OCI-LY3 (cell line): ENCODE data around the gene RPGRIP1.

Source experiments
- H2AFZ ChIP-seq: fragments of 200-600, 300-600 bp; shearing (Covaris generic); 2 replicates; pipeline ENCODE4 v1.6.0; 2014; ENCODE audit warnings: antibody characterized with exemption, low read depth, low read length
- H3K27ac ChIP-seq: fragments of 200-600, 300-600 bp; sonication (generic); 2 replicates; pipeline ENCODE4 v1.5.1; 2014; ENCODE audit warnings: mild to moderate bottlenecking, low read length, moderate library complexity, mixed read lengths
- H3K27me3 ChIP-seq: fragments of 200-600, 300-600 bp; sonication (generic); 2 replicates; pipeline ENCODE4 v1.6.1; 2014; ENCODE audit warnings: low read depth, low read length, mixed read lengths
- H3K36me3 ChIP-seq: fragments of 200-600, 300-600 bp; sonication (generic); replicated peaks from 2 replicates; pipeline ENCODE3; 2014; ENCODE audit warnings: low read depth, low read length, mixed read lengths
- H3K4me1 ChIP-seq: fragments of 300-600, 200-600 bp; sonication (generic); 2 replicates; pipeline ENCODE4 v1.6.1; 2014; ENCODE audit warnings: low read length, mixed read lengths
- H3K4me2 ChIP-seq: fragments of 200-600, 300-600 bp; sonication (generic); 2 replicates; pipeline ENCODE4 v1.6.1; 2014; ENCODE audit warnings: low read length, mixed read lengths
- H3K4me3 ChIP-seq: fragments of 300-600, 200-600 bp; sonication (generic); 2 replicates; pipeline ENCODE4 v1.5.1; 2014; ENCODE audit warnings: antibody characterized with exemption, mild to moderate bottlenecking, low read length, moderate library complexity
- H3K79me2 ChIP-seq: fragments of 300-600, 200-600 bp; shearing (Covaris generic); 2 replicates; pipeline ENCODE4 v1.6.1; 2014; ENCODE audit warnings: mild to moderate bottlenecking, low read length, mixed read lengths
- H3K9ac ChIP-seq: fragments of 300-600, 200-600 bp; shearing (Covaris generic); 2 replicates; pipeline ENCODE4 v1.6.0; 2014; ENCODE audit warnings: mild to moderate bottlenecking, low read length, moderate library complexity
- H3K9me3 ChIP-seq: fragments of 200-600, 300-600 bp; shearing (Covaris generic); 2 replicates; pipeline ENCODE4 v1.6.1; 2014; ENCODE audit warnings: low read length, mixed read lengths; ENCODE audit not compliant: insufficient read depth
- H4K20me1 ChIP-seq: fragments of 200-600, 300-600 bp; sonication (generic); 2 replicates; pipeline ENCODE4 v1.6.1; 2016; ENCODE audit warnings: low read length, mixed read lengths; ENCODE audit not compliant: insufficient read depth
- EZH2phosphoT487 ChIP-seq: fragments of 200-600 bp; shearing (Covaris generic); IDR thresholded peaks from 2 replicates; pipeline ENCODE4 v1.6.1; 2018; ENCODE audit warnings: antibody characterized with exemption, mixed run types, low read depth
- TF ChIP-seq, protein P1 (sequence below): fragments of 200-600, 300-600 bp; sonication (generic); IDR thresholded peaks from 2 replicates; pipeline ENCODE4 v1.5.1; 2014; ENCODE audit warnings: antibody characterized with exemption, low read length, low read depth

The RPGRIP1 gene

DNA sequence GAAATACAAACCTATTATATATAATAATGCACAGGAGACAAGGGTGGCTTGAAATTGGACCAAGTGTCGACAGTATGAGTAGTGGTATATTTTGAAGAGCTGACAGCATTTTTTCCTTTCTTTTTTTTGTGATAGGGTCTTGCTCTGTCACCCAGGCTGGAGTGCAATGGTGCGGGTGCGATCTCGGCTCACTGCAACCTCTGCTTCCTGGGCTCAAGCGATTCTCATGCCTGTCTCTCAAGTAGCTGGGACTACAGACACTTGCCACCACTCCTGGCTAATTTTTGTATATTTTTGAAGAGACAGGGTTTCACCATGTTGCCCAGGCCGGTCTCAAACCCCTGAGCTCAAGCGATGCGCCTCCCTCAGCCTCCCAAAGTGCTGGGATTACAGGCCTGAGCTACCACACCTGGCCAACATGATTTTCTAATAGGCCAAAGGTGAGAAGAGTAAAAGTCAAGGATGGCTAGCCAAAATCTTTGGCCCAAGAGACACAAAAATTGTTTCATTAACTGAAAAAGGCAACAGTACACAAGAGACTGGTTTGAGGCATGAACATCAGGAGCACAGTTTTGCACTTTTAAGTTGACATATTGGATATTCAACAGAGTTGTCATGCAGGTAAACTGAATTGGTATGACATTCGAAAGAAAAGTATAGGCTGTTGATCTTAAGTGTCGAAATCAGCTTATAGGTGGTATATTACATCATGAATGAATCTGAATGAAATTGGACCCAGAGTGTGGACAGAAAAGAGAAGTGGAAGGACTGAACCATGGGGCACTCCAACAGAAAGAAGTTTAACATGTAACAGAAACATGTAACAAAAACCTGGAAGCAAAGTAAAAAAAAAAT is 23.1 kb upstream of the RPGRIP1 start:
- H4K20me1 ChIP-seq, result peaks cover 96% of the 10 kb centered on the region
- no peak overlapping the region for H3K27ac ChIP-seq
- H3K4me3 ChIP-seq, result no peak overlapping the region
- no peak overlapping the region for H2AFZ ChIP-seq
- H3K9me3 ChIP-seq, result no peaks in the 10 kb centered on the region
- no peaks in the 10 kb centered on the region for H3K27me3 ChIP-seq
- no peak overlapping the region for H3K4me2 ChIP-seq
- H3K4me1 ChIP-seq, result peaks cover 18% of the 10 kb centered on the region
- TF ChIP-seq, protein P1, sequence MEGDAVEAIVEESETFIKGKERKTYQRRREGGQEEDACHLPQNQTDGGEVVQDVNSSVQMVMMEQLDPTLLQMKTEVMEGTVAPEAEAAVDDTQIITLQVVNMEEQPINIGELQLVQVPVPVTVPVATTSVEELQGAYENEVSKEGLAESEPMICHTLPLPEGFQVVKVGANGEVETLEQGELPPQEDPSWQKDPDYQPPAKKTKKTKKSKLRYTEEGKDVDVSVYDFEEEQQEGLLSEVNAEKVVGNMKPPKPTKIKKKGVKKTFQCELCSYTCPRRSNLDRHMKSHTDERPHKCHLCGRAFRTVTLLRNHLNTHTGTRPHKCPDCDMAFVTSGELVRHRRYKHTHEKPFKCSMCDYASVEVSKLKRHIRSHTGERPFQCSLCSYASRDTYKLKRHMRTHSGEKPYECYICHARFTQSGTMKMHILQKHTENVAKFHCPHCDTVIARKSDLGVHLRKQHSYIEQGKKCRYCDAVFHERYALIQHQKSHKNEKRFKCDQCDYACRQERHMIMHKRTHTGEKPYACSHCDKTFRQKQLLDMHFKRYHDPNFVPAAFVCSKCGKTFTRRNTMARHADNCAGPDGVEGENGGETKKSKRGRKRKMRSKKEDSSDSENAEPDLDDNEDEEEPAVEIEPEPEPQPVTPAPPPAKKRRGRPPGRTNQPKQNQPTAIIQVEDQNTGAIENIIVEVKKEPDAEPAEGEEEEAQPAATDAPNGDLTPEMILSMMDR, result no peak
- TF ChIP-seq EZH2phosphoT487, result no peak
- H3K9ac ChIP-seq, result no peak overlapping the region
- H3K36me3 ChIP-seq, result peaks cover 67% of the 10 kb centered on the region
- peaks cover 100% of the 10 kb centered on the region for H3K79me2 ChIP-seq

DNA sequence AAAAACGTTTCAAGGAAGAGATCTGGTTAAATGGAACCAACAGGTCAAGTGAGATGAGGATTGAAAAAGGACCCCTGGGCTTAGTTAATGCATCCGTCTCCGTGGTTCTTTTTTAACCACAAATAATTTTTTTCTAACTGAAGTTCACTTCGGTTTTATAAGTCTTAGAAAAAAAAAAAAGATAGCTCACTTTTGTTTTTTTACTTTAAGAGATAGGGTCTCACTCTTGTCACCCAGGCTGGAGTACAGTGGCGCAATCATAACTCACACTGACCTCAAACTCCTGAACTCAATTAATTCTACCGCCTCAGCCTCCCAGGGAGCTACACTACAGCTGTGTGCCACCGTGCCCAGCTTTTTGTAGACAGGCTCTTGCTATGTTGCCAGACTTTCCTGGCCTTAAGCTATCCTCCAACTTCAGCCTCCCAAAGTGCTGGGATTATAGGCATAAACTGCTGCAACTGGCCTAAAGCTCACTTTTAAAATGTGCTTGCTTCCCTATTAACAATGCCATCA is 22.4 kb upstream of the RPGRIP1 start:
- Histone ChIP-seq H3K9me3 (no peaks in the 10 kb centered on the region), H3K9ac (no peak overlapping the region), H2AFZ (no peak overlapping the region), H4K20me1 (peaks cover 96% of the 10 kb centered on the region), H3K36me3 (peaks cover 67% of the 10 kb centered on the region), H3K4me2 (no peak overlapping the region), H3K27me3 (no peaks in the 10 kb centered on the region), H3K27ac (no peak overlapping the region), H3K79me2 (peaks cover 100% of the 10 kb centered on the region), H3K4me3 (no peak overlapping the region), H3K4me1 (peaks cover 23% of the 10 kb centered on the region)
- no peak for TF ChIP-seq EZH2phosphoT487
- TF ChIP-seq, protein P1, result no peak

DNA sequence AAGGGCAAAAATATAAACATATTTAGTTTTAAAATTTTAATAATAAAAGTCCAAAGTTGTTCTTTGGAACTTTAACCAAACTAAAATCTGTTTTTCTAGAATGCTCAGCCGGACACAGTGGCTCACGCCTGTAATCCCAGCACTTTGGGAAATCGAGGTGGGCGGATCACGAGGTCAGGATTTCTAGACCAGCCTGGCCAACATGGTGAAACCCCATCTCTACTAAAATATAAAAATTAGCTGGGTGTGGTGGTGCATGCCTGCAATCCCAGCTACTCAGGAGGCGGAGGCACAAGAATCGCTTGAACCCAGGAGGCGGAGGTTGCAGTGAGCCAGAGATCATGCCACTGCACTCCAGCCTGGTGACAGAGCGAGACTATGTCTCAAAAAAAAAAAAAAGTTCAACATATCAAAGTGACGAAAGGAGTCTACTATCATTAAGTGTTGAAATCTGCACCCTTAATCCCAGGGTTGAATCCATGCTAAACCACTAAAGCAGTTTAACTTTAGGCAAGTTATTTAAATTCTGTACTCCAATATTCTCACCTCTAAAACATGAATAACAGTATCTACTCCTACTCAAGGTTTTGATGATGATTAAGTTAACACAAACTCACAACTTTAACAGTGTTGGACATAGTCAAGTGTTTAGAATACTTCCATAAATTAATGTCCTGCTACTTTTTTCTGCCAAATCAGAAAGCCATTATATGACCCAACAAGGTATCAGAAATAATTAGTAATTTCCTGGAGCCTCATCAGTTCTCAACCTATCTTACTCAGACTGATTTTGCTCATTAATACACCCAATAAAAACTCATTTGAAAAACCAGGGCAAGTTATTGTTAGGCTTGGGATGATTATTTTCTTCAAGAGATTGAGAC is 21.6 kb upstream of the RPGRIP1 start:
- Histone ChIP-seq H3K4me1 (peaks cover 29% of the 10 kb centered on the region), H3K36me3 (peaks cover 66% of the 10 kb centered on the region), H4K20me1 (peaks cover 96% of the 10 kb centered on the region), H2AFZ (no peak overlapping the region), H3K27me3 (no peaks in the 10 kb centered on the region), H3K4me3 (no peak overlapping the region), H3K4me2 (no peak overlapping the region), H3K9ac (no peak overlapping the region), H3K9me3 (no peaks in the 10 kb centered on the region), H3K27ac (no peak overlapping the region), H3K79me2 (peaks cover 100% of the 10 kb centered on the region)
- TF ChIP-seq, protein P1, result no peak
- no peak for TF ChIP-seq EZH2phosphoT487
